HFF-Myc (cell line): Measurements from ENCODE around the gene PCSK1.
"Not testable (repeated sequence)": the region's sequence is repeated elsewhere in the genome, so short reads cannot be mapped to it uniquely, and the experiment has no call there.

Experiments
- DNase-seq: peaks from one replicate; pipeline ENCODE4 v3.0.0-alpha.2; 2011; ENCODE audit warnings: low read depth; ENCODE audit errors: extremely low read depth
- H3K4me3 ChIP-seq: replicated peaks from 2 replicates; pipeline ENCODE4 v1.5.1; 2011; ENCODE audit warnings: low read depth, mild to moderate bottlenecking, control low read depth, low read length
- CTCF ChIP-seq: IDR thresholded peaks from 2 replicates; pipeline ENCODE4 v1.5.1; 2012; ENCODE audit warnings: mild to moderate bottlenecking, low read depth, low read length, control low read depth; ENCODE audit errors: missing control alignments

PCSK1 gene

GRCh38 chr5:96377597-96377996, 55.5 kb downstream of the PCSK1 start:
- no peak overlapping the region for H3K4me3 ChIP-seq
- no peak for TF ChIP-seq CTCF
- DNase-seq: no peak

- no peak for DNase-seq
- TF ChIP-seq CTCF: no peak
- no peak overlapping the region for H3K4me3 ChIP-seq
Measured at GRCh38 chr5:96377167-96377566, 55.9 kb downstream of the PCSK1 start.

- no peak overlapping the region for H3K4me3 ChIP-seq
- no peak for DNase-seq
- no peak for TF ChIP-seq CTCF
Measured at GRCh38 chr5:96374653-96375052, 58.4 kb downstream of the PCSK1 start.

- H3K4me3 ChIP-seq: no peak overlapping the region
- TF ChIP-seq CTCF: no peak
- no peak for DNase-seq
Measured at GRCh38 chr5:96373381-96373733, 59.7 kb downstream of the PCSK1 start.

- H3K4me3 ChIP-seq: no peak overlapping the region
- no peak for TF ChIP-seq CTCF
- no peak for DNase-seq
Measured at GRCh38 chr5:96372726-96373380, 60.2 kb downstream of the PCSK1 start.

GRCh38 chr5:96370976-96371375, 62.1 kb downstream of the PCSK1 start:
- H3K4me3 ChIP-seq: no peak overlapping the region
- DNase-seq: no peak
- TF ChIP-seq CTCF: no peak

GRCh38 chr5:96367337-96367736, 65.7 kb downstream of the PCSK1 start:
- H3K4me3 ChIP-seq, DNase-seq: not testable (repeated sequence)
